HepG2 (cell line): ENCODE measurements around the gene COX4I2. TPM values are rescaled to one million over a fixed set of nuclear protein-coding genes. Genes with fewer than 3 reads are reported as not detected.

ENCODE experiments used
- DR1 ChIP-seq: sonication (generic); formaldehyde crosslinking; IDR thresholded peaks from 2 replicates; pipeline ENCODE4 v1.8.0; 2021; ENCODE audit warnings: mild to moderate bottlenecking, missing genetic modification reagents, inconsistent platforms
- EZH2 ChIP-seq: conservative IDR thresholded peaks from 2 replicates; pipeline ENCODE4 v1.6.1; 2012; ENCODE audit warnings: mild to moderate bottlenecking, low read depth, low read length, moderate library complexity
- NR2F6 ChIP-seq, 2 experiments: IDR thresholded peaks; 2 replicates each; pipeline ENCODE4 v1.6.1; 2016; ENCODE audit warnings: antibody characterized with exemption in 1 of 2, mild to moderate bottlenecking in 1 of 2
- POLR2AphosphoS2 ChIP-seq: IDR thresholded peaks from 2 replicates; pipeline ENCODE4 v1.6.1; 2011; ENCODE audit warnings: low read depth, low read length, improper control_type of control experiment
- RFX1 ChIP-seq: fragments of 450-650 bp; IDR thresholded peaks from 2 replicates; pipeline ENCODE4 v1.6.1; 2017
- SETDB1 ChIP-seq: sonication (generic); formaldehyde crosslinking; IDR thresholded peaks from 2 replicates; pipeline ENCODE4 v1.5.1; 2020; ENCODE audit warnings: missing genetic modification reagents, mild to moderate bottlenecking, borderline replicate concordance
- SIN3B ChIP-seq: fragments of 150-350 bp; IDR thresholded peaks from 2 replicates; pipeline ENCODE4 v1.6.1; 2014; ENCODE audit warnings: low read length
- SMC3 ChIP-seq: IDR thresholded peaks from 2 replicates; pipeline ENCODE4 v1.6.1; 2011; ENCODE audit warnings: low read length, improper control_type of control experiment
- ZBTB20 ChIP-seq: sonication (generic); formaldehyde crosslinking; IDR thresholded peaks from 2 replicates; pipeline ENCODE4 v1.8.1; 2023; ENCODE audit warnings: missing genetic modification reagents, low read depth, mild to moderate bottlenecking, borderline replicate concordance
- ZSCAN20 ChIP-seq: sonication (generic); formaldehyde crosslinking; IDR thresholded peaks from 2 replicates; pipeline ENCODE4 v1.4.0; 2020; ENCODE audit warnings: missing genetic modification reagents, mild to moderate bottlenecking, borderline replicate concordance
- polyA plus RNA-seq, 8 experiments: library from polyadenylated mRNA; depleted of rRNA in 3 of 8; stranded (reverse) in 7 of 8; unstranded in 1 of 8; fragments of >200 nt; fragmentation: Illumina TruSeq in 4 of 8; extraction: Trizol in 4 of 8; gene quantifications; 2 replicates each; pipeline versions ENCODE4 v1.2.1 to v1.2.3, GENCODE V29; 2011 to 2016; ENCODE audit warnings: low read depth in 4 of 8, missing spikeins in 1 of 8, mixed read lengths in 1 of 8; ENCODE audit not compliant: insufficient read depth in 1 of 8
- total RNA-seq, 5 experiments: library from RNA; depleted of rRNA; stranded (reverse); fragments of >200 nt; fragmentation: Illumina TruSeq; extraction: Trizol; gene quantifications; 2 replicates each; pipeline ENCODE4 v1.2.3, GENCODE V29; 2016; ENCODE audit warnings: low read depth in 1 of 5
- TF ChIP-seq, protein P1 (sequence below): sonication (generic); formaldehyde crosslinking; IDR thresholded peaks from 2 replicates; pipeline ENCODE4 v1.5.1; 2020; ENCODE audit warnings: missing genetic modification reagents, mild to moderate bottlenecking, borderline replicate concordance
- TF ChIP-seq, protein P2 (sequence below): fragments of 450-650 bp; IDR thresholded peaks from 2 replicates; pipeline ENCODE4 v1.6.1; 2017
- TF ChIP-seq, protein P3 (sequence below), 2 experiments: fragments of 450-650 bp in 1 of 2; sonication (generic) in 1 of 2; formaldehyde crosslinking; IDR thresholded peaks; 2 replicates each; pipeline versions ENCODE4 v1.5.0 to v1.8.0; 2020 to 2022; ENCODE audit warnings: mild to moderate bottlenecking in 1 of 2, missing genetic modification reagents in 1 of 2
- TF ChIP-seq, protein P4 (sequence below): sonication (generic); formaldehyde crosslinking; IDR thresholded peaks from 2 replicates; pipeline ENCODE4 v1.8.1; 2022; ENCODE audit warnings: mild to moderate bottlenecking, missing genetic modification reagents
- TF ChIP-seq, protein P5 (sequence below), 2 experiments: sonication (generic) in 1 of 2; formaldehyde crosslinking in 1 of 2; IDR thresholded peaks; 2 replicates each; pipeline versions ENCODE4 v1.6.1 to v1.9.0; 2014 to 2022; ENCODE audit warnings: antibody characterized with exemption in 1 of 2, borderline replicate concordance in 1 of 2, inconsistent platforms in 1 of 2, low read depth in 1 of 2, missing genetic modification reagents in 1 of 2

The COX4I2 gene
- total and polyA plus RNA-seq, 2 of the 13 experiments (the other 11 are each of a cell fraction or from before 2014, with no cell fraction given): 1.1 TPM; not detected in 1

DNA sequence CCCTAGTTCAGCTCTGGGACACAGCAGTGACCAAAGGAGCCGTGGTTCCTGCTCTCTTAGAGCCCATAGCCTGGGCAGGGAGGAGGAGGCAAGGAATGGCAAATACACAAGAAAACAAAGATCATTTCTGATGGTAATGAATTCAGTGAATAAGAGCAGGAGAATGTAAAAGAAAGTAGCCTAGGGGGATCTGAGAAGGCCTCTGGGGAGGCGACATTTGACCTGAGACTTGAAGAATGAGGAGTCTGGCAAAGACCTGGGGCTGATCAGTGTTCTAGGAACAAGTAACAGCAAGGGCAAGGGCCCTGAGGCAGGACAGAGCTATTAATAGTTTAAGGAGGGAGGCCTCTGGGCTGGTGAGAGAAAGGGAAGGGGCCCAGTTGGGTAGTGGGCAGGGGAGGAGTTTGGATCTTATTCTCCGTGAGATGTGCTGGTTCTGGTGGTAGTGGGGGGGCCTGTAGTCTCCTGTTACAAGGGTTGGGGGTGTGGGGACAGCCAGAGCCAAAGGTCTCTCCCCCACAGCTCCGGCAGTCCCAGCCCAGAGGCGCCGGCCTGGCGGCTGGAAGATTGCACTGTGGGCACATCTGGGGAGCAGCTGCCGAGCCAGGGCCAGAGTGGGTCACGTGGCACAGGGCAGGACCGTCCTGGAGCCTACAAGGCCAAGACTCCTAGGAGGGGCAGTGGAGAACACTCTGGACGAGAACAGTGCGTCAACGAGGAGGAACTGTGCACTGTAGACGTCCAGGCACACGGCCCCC lies 41.9 kb upstream of the COX4I2 start (continued):
- TF ChIP-seq, protein P1, sequence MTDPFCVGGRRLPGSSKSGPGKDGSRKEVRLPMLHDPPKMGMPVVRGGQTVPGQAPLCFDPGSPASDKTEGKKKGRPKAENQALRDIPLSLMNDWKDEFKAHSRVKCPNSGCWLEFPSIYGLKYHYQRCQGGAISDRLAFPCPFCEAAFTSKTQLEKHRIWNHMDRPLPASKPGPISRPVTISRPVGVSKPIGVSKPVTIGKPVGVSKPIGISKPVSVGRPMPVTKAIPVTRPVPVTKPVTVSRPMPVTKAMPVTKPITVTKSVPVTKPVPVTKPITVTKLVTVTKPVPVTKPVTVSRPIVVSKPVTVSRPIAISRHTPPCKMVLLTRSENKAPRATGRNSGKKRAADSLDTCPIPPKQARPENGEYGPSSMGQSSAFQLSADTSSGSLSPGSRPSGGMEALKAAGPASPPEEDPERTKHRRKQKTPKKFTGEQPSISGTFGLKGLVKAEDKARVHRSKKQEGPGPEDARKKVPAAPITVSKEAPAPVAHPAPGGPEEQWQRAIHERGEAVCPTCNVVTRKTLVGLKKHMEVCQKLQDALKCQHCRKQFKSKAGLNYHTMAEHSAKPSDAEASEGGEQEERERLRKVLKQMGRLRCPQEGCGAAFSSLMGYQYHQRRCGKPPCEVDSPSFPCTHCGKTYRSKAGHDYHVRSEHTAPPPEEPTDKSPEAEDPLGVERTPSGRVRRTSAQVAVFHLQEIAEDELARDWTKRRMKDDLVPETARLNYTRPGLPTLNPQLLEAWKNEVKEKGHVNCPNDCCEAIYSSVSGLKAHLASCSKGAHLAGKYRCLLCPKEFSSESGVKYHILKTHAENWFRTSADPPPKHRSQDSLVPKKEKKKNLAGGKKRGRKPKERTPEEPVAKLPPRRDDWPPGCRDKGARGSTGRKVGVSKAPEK (CRISPR knock-in tag): no peak; the same call in 1 of the 2 replicates
- no peak for TF ChIP-seq RFX1
- TF ChIP-seq, protein P2, sequence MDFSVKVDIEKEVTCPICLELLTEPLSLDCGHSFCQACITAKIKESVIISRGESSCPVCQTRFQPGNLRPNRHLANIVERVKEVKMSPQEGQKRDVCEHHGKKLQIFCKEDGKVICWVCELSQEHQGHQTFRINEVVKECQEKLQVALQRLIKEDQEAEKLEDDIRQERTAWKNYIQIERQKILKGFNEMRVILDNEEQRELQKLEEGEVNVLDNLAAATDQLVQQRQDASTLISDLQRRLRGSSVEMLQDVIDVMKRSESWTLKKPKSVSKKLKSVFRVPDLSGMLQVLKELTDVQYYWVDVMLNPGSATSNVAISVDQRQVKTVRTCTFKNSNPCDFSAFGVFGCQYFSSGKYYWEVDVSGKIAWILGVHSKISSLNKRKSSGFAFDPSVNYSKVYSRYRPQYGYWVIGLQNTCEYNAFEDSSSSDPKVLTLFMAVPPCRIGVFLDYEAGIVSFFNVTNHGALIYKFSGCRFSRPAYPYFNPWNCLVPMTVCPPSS: no peak
- TF ChIP-seq, protein P3, sequence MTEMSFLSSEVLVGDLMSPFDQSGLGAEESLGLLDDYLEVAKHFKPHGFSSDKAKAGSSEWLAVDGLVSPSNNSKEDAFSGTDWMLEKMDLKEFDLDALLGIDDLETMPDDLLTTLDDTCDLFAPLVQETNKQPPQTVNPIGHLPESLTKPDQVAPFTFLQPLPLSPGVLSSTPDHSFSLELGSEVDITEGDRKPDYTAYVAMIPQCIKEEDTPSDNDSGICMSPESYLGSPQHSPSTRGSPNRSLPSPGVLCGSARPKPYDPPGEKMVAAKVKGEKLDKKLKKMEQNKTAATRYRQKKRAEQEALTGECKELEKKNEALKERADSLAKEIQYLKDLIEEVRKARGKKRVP (CRISPR knock-in tag; IDR thresholded peaks at IDR 0.05): no peak
- no peak; the same call in 1 of the 2 replicates for TF ChIP-seq SMC3
- TF ChIP-seq, protein P4, sequence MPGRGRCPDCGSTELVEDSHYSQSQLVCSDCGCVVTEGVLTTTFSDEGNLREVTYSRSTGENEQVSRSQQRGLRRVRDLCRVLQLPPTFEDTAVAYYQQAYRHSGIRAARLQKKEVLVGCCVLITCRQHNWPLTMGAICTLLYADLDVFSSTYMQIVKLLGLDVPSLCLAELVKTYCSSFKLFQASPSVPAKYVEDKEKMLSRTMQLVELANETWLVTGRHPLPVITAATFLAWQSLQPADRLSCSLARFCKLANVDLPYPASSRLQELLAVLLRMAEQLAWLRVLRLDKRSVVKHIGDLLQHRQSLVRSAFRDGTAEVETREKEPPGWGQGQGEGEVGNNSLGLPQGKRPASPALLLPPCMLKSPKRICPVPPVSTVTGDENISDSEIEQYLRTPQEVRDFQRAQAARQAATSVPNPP (CRISPR knock-in tag): no peak
- TF ChIP-seq SIN3B: no peak
- 0 out of 2 replicates have a peak, but pooled peaks have one; percentile 17 for TF ChIP-seq NR2F6 (IDR thresholded peaks at IDR 0.05)
- TF ChIP-seq NR2F6 (CRISPR knock-in tag; IDR thresholded peaks at IDR 0.05): peak; percentile 81
- peak; percentile 32; the same call in 1 of the 2 replicates for TF ChIP-seq DR1 (CRISPR knock-in tag)
- TF ChIP-seq, protein P5, sequence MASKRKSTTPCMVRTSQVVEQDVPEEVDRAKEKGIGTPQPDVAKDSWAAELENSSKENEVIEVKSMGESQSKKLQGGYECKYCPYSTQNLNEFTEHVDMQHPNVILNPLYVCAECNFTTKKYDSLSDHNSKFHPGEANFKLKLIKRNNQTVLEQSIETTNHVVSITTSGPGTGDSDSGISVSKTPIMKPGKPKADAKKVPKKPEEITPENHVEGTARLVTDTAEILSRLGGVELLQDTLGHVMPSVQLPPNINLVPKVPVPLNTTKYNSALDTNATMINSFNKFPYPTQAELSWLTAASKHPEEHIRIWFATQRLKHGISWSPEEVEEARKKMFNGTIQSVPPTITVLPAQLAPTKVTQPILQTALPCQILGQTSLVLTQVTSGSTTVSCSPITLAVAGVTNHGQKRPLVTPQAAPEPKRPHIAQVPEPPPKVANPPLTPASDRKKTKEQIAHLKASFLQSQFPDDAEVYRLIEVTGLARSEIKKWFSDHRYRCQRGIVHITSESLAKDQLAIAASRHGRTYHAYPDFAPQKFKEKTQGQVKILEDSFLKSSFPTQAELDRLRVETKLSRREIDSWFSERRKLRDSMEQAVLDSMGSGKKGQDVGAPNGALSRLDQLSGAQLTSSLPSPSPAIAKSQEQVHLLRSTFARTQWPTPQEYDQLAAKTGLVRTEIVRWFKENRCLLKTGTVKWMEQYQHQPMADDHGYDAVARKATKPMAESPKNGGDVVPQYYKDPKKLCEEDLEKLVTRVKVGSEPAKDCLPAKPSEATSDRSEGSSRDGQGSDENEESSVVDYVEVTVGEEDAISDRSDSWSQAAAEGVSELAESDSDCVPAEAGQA (IDR thresholded peaks at IDR 0.05; ENCODE audit: low read depth): no peak
- TF ChIP-seq, protein P5 (CRISPR knock-in tag; IDR thresholded peaks at IDR 0.05; ENCODE audit: borderline replicate concordance): no peak; the same call in 1 of the 2 replicates
- no peak for TF ChIP-seq SETDB1 (CRISPR knock-in tag)
- TF ChIP-seq ZSCAN20 (CRISPR knock-in tag): no peak; the same call in 1 of the 2 replicates
- no peak for TF ChIP-seq EZH2
- TF ChIP-seq ZBTB20 (CRISPR knock-in tag): no peak; the same call in 1 of the 2 replicates
- TF ChIP-seq POLR2AphosphoS2: no peak
